Gastrocnemius medialis (tissue), 4 donors: Measurements from ENCODE around the gene MEIS1. TPM values are rescaled to one million over a fixed set of nuclear protein-coding genes. Genes with fewer than 3 reads are reported as not detected.

Experiments
- ATAC-seq, 2 donors: fragments of 150-250 bp; one replicate each; pipeline ENCODE4 v1.9.1; 2016
- DNase-seq, 2 donors: peaks; one replicate each; pipeline ENCODE4 v3.0.0-alpha.2; 2019
- H3K27ac ChIP-seq, 4 donors: fragments of 200-600 bp; sonication (generic); 1 replicate in 1 of 4; 2 replicates in 3 of 4; pipeline ENCODE4 v1.5.1; 2016 to 2018; ENCODE audit warnings: mild to moderate bottlenecking in 2 of 4, moderate library complexity in 1 of 4
- H3K27me3 ChIP-seq, 3 donors: fragments of 200-600 bp; sonication (generic) in 2 of 3; 1 replicate in 1 of 3; 2 replicates in 2 of 3; pipeline versions ENCODE4 v1.5.1 to v1.6.0; 2016 to 2019; ENCODE audit warnings: mild to moderate bottlenecking in 1 of 3, moderate library complexity in 1 of 3
- H3K36me3 ChIP-seq, 2 donors: fragments of 200-600 bp; sonication (generic) in 1 of 2; one replicate each; pipeline ENCODE4 v1.5.1; 2017 to 2018
- H3K4me1 ChIP-seq, 2 donors: fragments of 200-600 bp; sonication (generic) in 1 of 2; one replicate each; pipeline ENCODE4 v1.5.1; 2016 to 2017; ENCODE audit warnings: mild to moderate bottlenecking in 2 of 2
- H3K4me3 ChIP-seq, 4 donors: fragments of 200-600 bp; sonication (generic) in 3 of 4; 1 replicate in 1 of 4; 2 replicates in 3 of 4; pipeline ENCODE4 v1.5.1; 2016 to 2019; ENCODE audit warnings: mild to moderate bottlenecking in 2 of 4
- H3K9me3 ChIP-seq, 3 donors: fragments of 200-600 bp; sonication (generic) in 2 of 3; 1 replicate in 1 of 3; 2 replicates in 2 of 3; pipeline ENCODE4 v1.5.1; 2016 to 2019
- CTCF ChIP-seq, 5 experiments: fragments of 450-650 bp in 3 of 5; fragments of 200-600 bp in 2 of 5; sonication (generic) in 2 of 5; IDR thresholded peaks in 4 of 5; conservative IDR thresholded peaks in 1 of 5; 1 replicate in 4 of 5; 2 replicates in 1 of 5; pipeline ENCODE4 v1.5.1; 2016 to 2019; ENCODE audit warnings: antibody characterized with exemption in 5 of 5, mild to moderate bottlenecking in 3 of 5, moderate library complexity in 3 of 5
- POLR2A ChIP-seq, 2 donors: fragments of 450-650 bp; IDR thresholded peaks; one replicate each; pipeline ENCODE4 v1.6.1; 2017; ENCODE audit warnings: antibody characterized with exemption in 2 of 2, mild to moderate bottlenecking in 2 of 2, moderate library complexity in 2 of 2
- in situ Hi-C, 4 donors: fragments of 200-750 bp; cut with MboI; loops; one replicate each; pipeline versions ENCODE4 v1.15.0 to v1.8.0; 2017; ENCODE audit warnings: low sequenced_read_pairs in 4 of 4
- intact Hi-C: fragments of 100-400 bp; cut with DNase I; formaldehyde crosslinking; loops from one replicate; pipeline ENCODE4 v1.15.1; 2023; ENCODE audit warnings: low total_unique reads
- total RNA-seq, 4 donors: library from RNA; depleted of rRNA; stranded (reverse); fragments of >200 nt; gene quantifications; one replicate each; pipeline versions ENCODE4 v1.1.0 to v1.2.3, GENCODE V29; 2016

Gene MEIS1
- total RNA-seq, 4 donors from 2014 or later, result 1.3 to 8.2 (median 2.0) TPM

GRCh38 chr2:66441581-66442320, 6.8 kb downstream of the MEIS1 start:
- in situ Hi-C loops, result loop anchor here in 2 of 4 donors (25.0 kb wide), 2 partner anchors 1196 to 1596 kb away; no protein-coding TSS in a partner anchor
- ATAC-seq (no peak), DNase-seq (no peak)
- no peak for TF ChIP-seq POLR2A (IDR thresholded peaks at IDR 0.05)
- no peak for TF ChIP-seq CTCF (IDR thresholded peaks at IDR 0.05 in 4 of 5, conservative IDR thresholded peaks at IDR 0.05 in 1 of 5)
- Histone ChIP-seq H3K27ac (no peak overlapping the region), H3K4me3 (no peak overlapping the region), H3K36me3 (peaks cover 0 to 8% of the 10 kb centered on the region in 2 donors), H3K27me3 (no peaks in the 10 kb centered on the region), H3K4me1 (peaks cover 0 to 5% of the 10 kb centered on the region in 2 donors), H3K9me3 (no peaks in the 10 kb centered on the region)
- intact Hi-C loops, result no loop called here

- ATAC-seq (no peak), DNase-seq (no peak)
- Histone ChIP-seq H3K4me3 (no peak overlapping the region), H3K9me3 (no peaks in the 10 kb centered on the region), H3K27me3 (no peaks in the 10 kb centered on the region), H3K36me3 (peaks cover 0 to 8% of the 10 kb centered on the region in 2 donors), H3K27ac (no peak overlapping the region), H3K4me1 (no peaks in the 10 kb centered on the region)
- TF ChIP-seq POLR2A (IDR thresholded peaks at IDR 0.05) (no peak), CTCF (IDR thresholded peaks at IDR 0.05 in 4 of 5, conservative IDR thresholded peaks at IDR 0.05 in 1 of 5) (no peak)
- in situ Hi-C loops (loop anchor here in 2 of 4 donors (25.0 kb wide), 2 partner anchors 1195 to 1595 kb away; no protein-coding TSS in a partner anchor), intact Hi-C loops (no loop called here)
These were observed 7.7 kb downstream of the MEIS1 start for GRCh38 chr2:66442516-66443185.

GRCh38 chr2:66443186-66443978, 8.5 kb downstream of the MEIS1 start:
- no peak overlapping the region for H3K27ac ChIP-seq
- no peaks in the 10 kb centered on the region for H3K9me3 ChIP-seq
- in situ Hi-C loops, result loop anchor here in 2 of 4 donors (25.0 kb wide), 2 partner anchors 1194 to 1594 kb away; no protein-coding TSS in a partner anchor
- intact Hi-C loops, result no loop called here
- H3K36me3 ChIP-seq, result peaks cover 0 to 8% of the 10 kb centered on the region in 2 donors
- TF ChIP-seq POLR2A (IDR thresholded peaks at IDR 0.05), result no peak
- H3K4me3 ChIP-seq, result no peak overlapping the region
- ATAC-seq, result no peak
- H3K27me3 ChIP-seq, result no peaks in the 10 kb centered on the region
- DNase-seq, result no peak
- H3K4me1 ChIP-seq, result no peaks in the 10 kb centered on the region

GRCh38 chr2:66443979-66444861, 9.3 kb downstream of the MEIS1 start:
- no peak for ATAC-seq

More at GRCh38 chr2:66443979-66444861, 9.3 kb downstream of the MEIS1 start:
- no peaks in the 10 kb centered on the region for H3K9me3 ChIP-seq
- in situ Hi-C loops (loop anchor here in 2 of 4 donors (25.0 kb wide), 2 partner anchors 1193 to 1593 kb away; no protein-coding TSS in a partner anchor), intact Hi-C loops (no loop called here)
- H3K4me3 ChIP-seq, result no peak overlapping the region
- no peaks in the 10 kb centered on the region for H3K27me3 ChIP-seq
- H3K27ac ChIP-seq, result no peak overlapping the region
- no peaks in the 10 kb centered on the region for H3K4me1 ChIP-seq
- peaks cover 0 to 8% of the 10 kb centered on the region in 2 donors for H3K36me3 ChIP-seq
- no peak for DNase-seq
- no peak for TF ChIP-seq CTCF (IDR thresholded peaks at IDR 0.05 in 4 of 5, conservative IDR thresholded peaks at IDR 0.05 in 1 of 5)
- no peak for TF ChIP-seq POLR2A (IDR thresholded peaks at IDR 0.05)
